Stimulated activated CD4-positive, alpha-beta T cell treated with anti-CD3 and anti-CD28 coated beads, Interleukin-12 subunit alpha, Interleukin-12 subunit beta, amount 100 ng/mL, for 24 hours (primary cell): ENCODE results near the gene MYOCD.

ENCODE experiments used
- DNase-seq, 2 experiments: peaks; one replicate each; pipeline ENCODE4 v3.0.0-alpha.2; 2020; ENCODE audit warnings: low read depth in 2 of 2

Gene MYOCD

DNA sequence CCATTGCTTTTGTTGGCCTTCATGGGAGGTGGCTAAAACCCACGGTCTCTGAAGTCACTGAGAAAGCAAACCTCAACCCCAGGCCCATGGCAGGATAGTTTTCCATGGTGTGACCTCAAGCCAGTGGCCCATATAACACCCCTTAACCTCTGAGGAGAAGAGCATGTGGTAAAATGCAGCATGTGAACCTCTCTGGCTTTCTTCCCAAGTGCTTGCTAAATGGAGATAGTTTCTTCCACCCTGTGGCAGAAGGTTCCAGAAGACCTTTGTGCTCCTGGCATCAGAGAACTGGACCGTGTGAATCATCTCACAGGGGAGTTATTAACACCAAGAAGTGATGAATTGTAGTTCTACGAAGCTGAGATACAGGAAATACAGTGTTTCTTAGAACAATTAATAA lies 47.3 kb downstream of the MYOCD start:
- no peak for DNase-seq

DNA sequence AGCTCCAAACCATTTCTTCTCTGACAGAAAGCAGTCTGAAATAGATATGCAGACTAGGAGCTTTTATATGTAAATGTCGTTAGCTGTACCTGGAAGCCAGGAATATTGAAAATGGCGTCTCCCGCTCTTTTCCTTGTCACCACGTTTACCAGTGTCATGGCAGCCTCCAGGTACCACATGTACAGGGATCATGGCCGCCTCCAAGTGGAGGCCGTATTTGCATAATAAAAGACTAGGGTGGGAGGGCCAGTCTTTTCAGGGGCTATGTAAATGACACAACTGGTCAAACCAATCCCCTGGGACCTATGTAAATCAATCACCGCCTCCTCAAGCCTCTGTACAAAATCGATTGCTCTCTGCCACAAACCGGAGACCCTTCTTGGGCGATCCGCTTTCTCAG lies 54.3 kb downstream of the MYOCD start:
- DNase-seq = no peak

DNA sequence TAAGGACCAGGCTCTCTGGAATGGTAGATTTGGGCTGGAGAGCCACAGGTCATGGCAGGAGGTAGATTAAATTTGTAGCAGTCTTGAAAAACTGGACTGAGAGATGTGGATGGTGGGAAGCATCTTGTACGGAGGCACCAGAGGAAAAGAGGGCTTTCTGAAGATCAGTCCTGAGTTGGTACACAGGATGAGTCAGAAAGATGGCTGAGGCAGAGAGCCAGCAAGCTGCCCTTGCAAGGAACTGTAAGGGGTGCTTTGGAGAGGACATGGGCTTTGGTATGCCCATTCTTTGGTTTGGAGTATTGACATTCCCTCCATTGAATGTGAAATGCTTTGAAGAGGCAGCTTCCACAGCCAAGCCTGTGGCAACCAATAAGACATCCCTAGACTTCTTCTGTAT lies 55.9 kb downstream of the MYOCD start:
- DNase-seq = no peak

DNA sequence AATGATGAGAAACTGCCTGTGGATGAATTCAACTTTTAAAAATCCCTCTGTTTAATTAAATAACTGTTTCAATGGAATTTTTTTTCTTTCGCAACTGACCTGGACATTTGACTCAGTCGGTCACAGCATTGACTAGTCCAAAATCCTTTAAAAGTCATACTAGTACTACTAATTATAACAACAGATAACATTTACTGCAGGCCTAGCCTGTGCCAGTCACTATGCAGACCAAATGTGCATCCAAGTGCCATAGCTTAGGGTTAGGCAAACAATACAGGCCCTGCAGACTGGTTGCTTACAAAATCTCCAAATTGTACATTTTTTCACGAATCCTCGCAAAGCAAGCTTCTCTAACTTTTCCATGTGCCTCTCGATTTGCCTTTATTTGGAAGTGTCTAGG lies 56.6 kb downstream of the MYOCD start:
- no peak for DNase-seq

DNA sequence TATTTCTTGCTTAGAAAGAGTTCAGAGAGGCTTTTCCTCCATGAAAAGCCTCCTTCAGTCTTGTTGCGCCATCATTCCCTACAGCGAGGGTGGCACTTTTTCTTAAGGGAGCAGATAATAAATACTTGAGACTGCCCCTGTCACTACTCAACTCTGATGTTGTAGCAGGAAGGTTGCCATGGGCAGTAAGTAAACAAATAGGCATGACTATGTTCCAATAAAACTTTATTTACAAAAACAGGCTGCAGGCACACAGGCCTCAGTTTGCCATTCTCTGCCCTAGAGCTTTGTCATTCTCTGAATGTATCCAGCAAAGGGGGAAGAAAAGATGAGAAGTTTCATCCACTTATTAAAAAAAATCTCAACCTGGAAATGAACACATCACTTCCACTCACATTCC lies 60.4 kb downstream of the MYOCD start:
- DNase-seq = no peak

DNA sequence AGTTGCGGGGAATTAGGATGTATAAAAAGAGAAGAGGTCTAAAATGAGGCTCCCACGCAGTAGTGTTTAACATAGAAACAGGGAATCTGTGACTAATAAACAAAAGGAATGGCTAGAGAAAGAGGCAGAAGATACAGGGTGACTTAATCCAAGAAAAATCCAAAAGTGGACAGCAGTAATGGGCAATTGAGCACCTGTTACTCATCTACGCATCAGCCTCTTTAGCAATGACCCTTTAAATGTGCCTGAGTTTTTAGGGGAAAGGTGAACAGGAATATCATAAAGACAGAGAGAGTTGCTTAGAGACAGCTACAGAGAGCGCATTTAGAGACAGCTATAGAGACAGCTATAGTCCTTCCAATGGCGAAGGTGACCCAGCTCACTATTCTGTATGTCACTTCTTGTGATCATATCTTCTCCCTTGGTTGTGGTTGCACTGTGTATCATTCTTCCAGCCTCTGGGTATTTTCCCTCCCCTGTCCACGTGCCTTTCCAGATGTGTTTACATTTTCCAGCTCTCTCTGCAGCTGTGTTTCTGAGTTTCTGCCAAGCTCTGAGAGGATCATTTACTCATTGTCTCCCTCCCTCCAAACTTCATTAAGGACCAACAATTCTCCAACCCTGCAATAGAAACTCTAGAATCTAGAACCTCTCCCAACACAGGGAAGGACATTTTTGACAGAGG lies 61.5 kb downstream of the MYOCD start:
- DNase-seq = no peak

DNA sequence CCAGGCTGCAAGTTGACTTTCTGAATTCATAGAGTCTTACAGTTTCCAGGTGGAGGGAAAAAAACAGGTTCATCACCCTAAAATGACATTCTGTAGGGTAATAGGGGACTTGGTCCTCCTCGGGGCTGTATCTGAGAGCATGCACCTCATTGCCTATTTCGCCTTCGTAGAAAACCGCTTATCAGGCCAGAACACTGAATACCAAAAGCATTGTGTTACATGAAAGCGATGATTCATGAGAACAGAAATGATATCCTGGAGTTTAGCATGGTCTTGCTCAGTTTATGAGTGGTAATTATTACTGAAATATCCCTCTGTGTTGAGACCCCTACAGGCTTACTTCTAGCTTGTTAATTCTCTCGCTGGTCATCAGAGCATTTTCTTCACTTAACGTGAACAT lies 62.2 kb downstream of the MYOCD start:
- DNase-seq = no peak

DNA sequence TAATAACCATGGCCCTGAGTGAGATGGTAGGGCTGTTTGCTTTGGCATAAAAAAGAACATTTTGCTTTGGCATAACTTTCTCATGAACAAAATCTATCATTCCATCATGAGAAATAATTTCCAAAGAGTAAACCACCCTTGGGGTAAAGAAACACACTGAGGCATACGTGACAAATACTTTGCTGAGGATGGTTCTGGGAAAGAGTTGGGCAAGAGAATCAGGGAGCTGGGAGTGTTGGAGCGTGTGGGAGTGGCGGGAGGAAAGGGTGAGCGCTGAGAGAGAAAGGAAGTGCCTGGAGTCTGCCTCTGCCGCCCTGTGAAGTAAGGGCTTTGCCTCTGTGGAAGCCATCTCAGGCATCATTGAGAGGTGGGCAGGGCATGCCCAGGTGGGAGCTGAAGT lies 63.4 kb downstream of the MYOCD start:
- DNase-seq = no peak

DNA sequence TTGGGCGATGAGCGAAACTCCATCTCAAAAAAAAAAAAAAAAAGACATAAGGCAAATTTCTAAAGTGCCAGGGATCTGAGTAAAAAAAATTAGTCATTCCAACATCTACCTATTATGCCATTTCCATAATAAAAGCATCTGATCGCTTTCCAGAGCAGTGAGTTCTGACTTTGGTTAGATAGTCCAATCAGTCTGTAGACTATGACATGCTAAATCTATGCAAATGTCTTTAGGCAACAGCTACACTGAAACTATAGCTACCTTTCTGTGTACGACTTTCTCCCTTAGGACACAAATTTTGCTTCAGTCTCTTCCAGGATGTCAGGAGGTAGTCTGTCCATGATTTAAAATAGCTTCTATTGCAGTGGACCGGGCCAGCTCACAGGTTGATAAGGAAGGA lies 64.7 kb downstream of the MYOCD start:
- no peak for DNase-seq

DNA sequence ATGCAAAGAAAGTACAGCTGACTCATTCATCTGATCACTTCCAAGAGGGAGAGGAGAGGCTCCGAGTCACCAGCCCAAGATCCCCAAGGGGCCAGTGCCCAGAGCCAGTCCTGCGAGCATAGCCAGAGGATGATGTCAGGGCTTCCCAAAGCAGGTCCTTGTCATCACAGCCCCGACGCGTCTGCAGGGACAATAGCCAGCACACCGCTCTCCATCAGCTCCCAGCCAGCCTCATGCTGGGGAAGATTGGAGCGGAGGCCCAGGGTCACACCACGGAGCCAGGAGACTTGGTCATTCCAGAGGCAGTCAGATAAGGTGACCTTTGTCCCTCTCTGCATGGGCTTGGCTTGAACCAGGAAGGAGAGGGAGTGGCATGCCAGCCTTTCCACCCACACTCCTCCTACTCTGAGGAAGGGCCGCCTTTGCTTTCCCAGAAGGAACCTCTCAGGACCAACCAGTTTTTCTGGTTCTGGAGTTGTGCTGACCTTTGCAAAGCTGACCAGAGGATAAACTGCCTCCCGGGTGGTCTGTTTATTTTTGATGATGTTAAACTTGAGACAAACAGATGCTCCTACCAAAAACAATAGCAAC lies 65.3 kb downstream of the MYOCD start:
- no peak for DNase-seq

DNA sequence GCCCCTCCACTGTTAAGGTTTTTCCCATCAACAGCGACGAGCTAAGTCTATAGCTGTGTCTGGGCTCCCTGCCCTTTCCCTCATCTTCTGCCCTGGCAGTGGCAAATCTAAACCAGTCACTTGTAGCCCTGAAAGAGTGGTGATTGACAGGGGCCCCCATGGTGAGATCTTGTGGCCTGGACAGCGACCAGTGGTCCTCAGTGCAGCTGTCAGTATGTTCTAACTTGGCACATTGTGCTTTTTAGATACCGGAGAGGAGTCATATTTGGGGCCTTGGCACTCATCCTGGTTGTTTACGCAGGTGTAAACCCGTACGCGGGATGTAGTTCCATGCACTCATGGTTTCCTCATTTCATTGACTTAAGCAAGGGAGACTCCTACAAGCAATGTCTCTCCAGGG lies 66.1 kb downstream of the MYOCD start:
- no peak for DNase-seq

DNA sequence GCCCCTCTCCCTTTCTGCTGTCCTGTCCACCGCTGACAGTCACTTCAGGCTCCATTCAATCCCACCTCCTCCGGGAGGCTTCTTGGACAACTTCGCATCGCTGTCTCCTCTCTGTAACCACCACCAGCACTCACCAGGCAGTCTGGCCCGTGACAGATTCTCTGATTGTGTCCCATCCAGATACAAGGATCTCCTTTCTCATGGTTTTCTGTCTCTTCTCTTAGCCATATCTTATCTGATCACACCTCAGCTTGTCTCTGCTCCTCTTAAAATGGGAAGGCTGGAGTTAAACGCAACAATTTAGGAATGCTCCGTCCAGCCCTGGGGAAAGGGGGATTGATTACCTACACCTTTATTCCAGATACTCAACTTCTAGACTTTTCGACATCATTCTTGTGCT lies 66.7 kb downstream of the MYOCD start:
- DNase-seq = no peak

DNA sequence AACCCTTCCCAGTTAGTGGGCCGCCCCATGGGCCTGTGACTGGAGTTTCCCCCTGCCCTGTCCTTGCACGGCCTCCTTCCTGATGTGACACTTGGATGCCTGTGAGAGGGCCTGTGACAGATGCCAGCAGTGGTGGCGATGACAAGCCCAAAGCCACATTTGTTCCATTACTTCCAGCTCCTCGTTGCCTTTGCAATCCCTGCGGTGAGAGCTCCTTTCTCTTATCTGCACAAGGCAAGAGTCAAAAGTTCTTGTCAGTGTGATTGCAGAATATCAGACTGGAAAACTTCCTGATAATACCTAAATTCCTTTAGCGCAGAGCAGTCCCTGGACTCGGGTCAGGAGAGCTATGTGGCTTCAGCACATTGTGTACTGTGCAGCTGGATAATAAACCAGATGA lies 69.2 kb downstream of the MYOCD start:
- DNase-seq = no peak

DNA sequence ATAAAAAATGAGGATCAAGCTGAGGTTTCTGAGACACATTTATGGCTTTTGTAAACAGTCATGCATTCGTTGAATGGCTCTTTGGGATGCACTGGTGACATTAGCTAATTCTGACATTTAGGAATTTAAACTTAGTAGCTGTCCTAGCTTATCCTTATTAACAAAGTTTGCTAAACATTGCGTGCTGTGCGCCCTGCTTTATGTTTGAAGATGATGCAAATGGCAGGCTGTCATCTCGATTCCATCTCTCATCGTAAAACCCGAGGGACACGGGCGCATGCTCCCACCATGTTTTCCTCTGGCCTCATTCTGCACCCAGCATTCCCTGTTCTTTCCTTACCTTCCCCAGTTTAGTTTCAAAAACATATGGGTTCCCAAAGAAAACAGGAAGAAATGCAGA lies 69.8 kb downstream of the MYOCD start:
- no peak for DNase-seq

DNA sequence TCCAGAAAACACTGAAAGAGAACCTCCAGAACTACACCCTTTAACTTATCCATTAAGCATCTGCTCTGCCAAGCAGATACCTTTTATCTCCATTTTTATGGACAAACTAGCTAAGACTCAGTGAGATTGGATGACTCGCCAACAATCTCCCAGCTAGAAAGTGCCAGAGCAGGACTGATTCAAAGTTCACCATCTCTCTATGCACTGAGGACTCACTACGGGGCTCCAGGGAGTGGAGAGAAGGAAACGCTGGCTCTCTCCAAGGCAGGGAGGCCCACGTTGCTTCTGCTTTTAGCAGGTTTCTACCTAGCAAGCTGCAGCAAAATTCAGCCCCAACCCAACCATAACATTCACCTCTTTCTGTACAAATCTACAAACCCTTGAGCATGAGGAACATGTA lies 70.8 kb downstream of the MYOCD start:
- no peak for DNase-seq

DNA sequence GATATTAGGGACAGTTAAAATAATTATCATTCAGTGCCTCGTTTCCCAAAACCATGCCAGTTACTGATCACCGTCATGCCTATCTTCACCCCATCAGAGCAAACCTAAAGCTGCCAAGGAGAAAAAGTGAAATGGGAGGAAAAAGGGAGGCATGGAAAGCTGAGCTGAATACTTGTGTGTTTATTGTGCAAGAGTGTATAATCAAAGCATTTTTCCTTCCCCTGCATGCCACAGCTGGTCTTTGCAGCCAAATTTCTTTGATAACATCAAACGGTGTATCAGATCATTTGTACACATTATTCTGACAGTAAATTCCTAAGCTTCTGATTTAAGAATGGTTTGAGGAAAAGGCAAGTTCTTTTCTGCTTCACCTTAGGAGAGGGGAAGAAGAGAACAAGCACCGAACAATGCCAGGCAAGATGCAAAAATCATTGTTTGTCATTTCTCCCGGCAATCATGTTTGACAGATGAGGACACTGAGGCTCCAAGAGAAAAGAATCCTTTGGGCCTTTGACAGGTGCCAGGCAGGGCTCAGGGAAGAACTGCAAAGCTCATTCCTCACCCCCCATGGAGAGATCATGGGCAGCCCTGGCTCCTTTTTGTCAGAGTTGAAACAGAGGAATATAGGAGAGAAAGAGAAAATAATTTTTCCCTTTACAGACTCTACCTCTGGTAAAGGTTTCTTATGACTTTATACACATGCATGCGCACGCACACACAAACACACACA lies 72.2 kb downstream of the MYOCD start:
- no peak for DNase-seq

DNA sequence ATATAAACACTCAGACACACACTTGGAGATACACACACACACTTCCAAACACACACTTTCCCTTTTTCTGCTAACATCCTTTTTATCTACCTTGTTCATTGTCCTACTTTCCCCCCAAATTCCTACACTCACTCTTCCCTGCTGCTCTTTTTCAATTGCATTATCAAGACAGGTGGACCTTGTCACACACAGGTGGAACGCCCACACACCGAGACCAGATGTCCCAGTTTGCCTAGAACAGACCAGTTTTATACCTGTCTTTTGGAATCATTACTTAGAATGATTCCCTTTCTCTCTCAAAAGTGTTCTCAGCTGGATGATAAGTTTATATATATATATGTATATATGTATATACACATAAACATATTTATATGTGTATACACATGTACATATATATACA lies 72.9 kb downstream of the MYOCD start:
- DNase-seq = no peak

DNA sequence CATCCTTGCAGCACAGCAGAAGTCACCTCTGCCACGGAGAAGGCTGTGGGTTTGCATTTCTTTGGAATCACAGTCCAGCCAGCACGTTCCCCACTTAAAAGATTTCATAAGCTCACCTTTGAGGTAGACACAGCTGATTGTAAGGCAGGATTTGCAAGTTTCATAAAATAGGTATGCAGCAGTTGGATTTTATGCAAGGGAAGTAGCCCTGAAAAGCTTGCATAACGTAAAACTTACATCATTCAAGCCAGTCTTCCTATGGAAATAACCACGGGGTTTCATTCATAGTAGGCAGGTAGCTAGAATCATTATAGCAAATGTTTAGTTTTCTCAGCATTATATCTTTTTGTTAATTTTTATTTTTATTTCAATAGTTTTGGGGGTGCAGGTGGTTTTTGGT lies 73.8 kb downstream of the MYOCD start:
- DNase-seq = no peak

DNA sequence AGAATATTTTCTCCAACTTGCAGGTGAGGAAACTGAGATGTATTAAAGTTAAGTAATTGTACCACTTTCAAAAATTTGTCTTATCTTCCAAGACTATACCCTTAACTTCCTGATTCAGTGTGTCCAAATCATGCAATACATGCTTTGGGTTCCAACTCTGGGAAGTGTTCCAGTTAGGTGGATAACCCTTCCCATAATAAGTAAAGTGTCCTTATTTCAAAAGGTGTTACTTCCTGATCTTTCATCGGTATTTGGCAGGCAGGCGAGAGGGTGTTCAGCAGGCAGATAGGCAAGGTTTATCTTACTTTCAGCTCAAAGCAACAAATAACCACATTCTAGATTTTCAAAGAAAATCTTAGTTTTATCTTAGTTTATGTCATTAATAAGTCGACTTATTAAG lies 77.4 kb downstream of the MYOCD start:
- DNase-seq = no peak

DNA sequence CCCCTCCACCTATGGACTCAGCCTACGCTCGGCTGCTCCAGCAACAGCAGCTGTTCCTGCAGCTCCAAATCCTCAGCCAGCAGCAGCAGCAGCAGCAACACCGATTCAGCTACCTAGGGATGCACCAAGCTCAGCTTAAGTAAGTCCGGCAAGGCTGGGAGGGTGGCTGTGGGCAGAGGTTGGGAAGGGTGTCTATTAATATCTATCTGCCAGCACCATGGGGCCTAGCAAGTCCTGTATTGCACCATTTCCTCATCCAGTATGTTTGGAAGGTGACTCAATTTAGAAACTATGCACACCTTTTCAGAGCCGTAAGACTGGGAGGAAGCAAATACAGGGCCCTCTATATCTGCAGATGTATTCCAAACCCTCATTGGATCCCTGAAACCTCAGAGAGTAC lies 78.6 kb downstream of the MYOCD start:
- no peak for DNase-seq

DNA sequence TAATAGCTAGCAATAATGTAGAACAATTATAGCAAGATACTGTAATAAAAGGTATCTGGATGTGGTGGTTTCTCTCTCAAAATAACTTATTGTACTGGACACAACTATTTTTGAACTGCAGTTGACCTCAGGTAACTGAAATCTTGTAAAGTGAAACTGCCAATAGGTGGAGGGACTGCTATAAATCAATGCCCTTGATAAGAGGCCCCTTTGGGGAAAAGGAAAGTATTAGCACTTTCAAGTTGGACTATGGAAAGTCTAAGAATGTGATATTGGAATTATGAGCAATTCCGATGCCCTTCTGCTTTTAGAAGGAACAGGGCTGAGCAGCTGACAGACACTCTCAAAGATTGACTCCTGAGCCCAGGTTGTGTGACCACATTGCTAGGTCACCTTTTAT lies 79.1 kb downstream of the MYOCD start:
- DNase-seq = no peak

DNA sequence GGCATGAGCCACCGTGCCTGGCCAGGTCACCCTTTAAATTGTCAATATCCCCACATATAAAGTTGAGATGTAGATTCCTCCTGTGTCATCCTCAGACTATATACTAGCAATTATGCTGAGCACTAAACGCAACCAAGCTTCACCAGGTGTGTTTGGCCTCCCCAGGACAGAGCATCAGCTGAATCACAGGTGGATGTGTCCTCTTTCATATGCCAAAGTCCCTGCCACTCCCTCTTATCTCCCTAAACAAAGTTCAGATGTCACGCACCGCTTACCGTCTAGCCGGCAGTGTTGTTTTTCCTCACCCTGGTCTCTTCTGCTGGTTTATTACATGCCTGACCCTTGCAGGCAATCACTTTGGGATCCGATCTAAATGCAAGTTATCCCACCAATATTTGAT lies 79.8 kb downstream of the MYOCD start:
- no peak for DNase-seq

DNA sequence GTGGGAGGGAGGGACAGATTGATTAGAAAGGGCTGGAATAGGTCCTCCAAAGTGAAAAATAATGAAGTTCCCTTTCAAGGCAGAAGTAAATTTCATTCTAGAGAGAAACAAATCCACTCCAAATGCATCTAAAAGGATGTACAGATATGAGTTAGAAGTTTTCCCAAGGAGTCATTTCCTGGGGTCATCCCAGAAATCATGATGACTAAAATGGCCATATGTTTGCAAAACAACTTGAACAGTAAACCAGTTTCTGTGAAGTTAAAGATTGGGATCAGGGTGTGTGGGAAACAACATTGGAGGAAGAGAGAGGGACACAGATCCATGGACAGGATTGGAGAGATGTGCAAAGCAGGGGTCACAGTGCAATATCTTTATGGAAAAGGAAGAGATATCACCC lies 91.1 kb downstream of the MYOCD start:
- no peak for DNase-seq

DNA sequence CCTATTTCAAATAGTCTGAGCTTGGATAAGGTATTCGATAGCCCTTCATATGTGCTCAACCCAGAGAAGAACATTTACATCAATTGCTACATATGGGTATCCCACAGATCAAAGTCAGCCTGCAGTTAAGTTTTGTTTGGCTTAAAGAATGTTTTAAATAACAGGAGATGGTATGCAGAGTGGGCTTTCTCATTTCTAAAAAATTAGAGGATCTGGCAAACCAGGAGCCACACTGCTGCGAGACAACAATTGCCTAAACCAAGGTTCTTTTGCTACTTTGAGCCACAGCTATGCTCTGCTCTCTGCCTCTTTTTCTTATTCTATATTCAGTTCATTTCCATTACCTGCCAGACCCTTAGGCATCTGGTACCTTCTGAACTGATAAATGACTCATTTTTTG lies 93.4 kb downstream of the MYOCD start:
- DNase-seq = no peak
